Activated T-cell treated with anti-CD3 and anti-CD28 coated beads, Interleukin-2, amount 50 U/mL, for 24 hours (primary cell): ENCODE measurements around the gene LMX1A.

ENCODE experiments used
- DNase-seq: peaks from one replicate; pipeline ENCODE4 v3.0.0-alpha.2; 2020
- H3K27ac Mint-ChIP-seq: 2 replicates; pipeline ENCODE4 v1.8.0; 2020; ENCODE audit warnings: mild to moderate bottlenecking, mixed read lengths
- H3K27me3 Mint-ChIP-seq: 2 replicates; pipeline ENCODE4 v1.8.0; 2020; ENCODE audit warnings: mixed read lengths
- H3K36me3 Mint-ChIP-seq: 2 replicates; pipeline ENCODE4 v1.8.0; 2020; ENCODE audit warnings: low read depth, mixed read lengths
- H3K4me1 Mint-ChIP-seq: 2 replicates; pipeline ENCODE4 v1.8.0; 2020; ENCODE audit warnings: low read depth, mixed read lengths
- H3K4me3 Mint-ChIP-seq: 2 replicates; pipeline ENCODE4 v1.8.0; 2020; ENCODE audit warnings: mild to moderate bottlenecking, moderate library complexity, mixed read lengths
- H3K9me3 Mint-ChIP-seq: 2 replicates; pipeline ENCODE4 v1.8.0; 2020; ENCODE audit warnings: mixed read lengths

LMX1A gene

DNA sequence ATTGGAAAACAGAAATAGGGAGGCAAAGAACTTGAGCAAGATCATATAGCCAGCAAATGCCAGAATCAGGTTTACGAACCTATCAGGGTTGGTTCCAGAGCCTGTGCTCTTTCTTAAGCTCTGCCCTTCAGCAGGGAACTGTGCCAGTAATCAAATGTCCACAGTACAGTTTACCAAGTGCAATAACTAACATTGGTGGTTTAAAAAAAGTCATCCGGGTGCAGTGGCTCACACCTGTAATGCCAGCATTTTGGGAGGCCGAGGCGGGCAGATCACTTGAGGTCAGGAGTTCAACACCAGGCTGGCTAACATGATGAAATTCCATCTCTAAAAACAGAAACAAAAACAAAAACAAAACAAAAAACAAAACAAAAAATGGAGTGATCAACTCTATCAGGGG lies 182.7 kb downstream of the LMX1A start:
- H3K27me3 Mint-ChIP-seq, result peaks cover 11% of the 10 kb centered on the region
- no peak overlapping the region for H3K27ac Mint-ChIP-seq
- H3K9me3 Mint-ChIP-seq, result no peaks in the 10 kb centered on the region
- no peak overlapping the region for H3K4me3 Mint-ChIP-seq
- no peak for DNase-seq
- H3K4me1 Mint-ChIP-seq, result no peaks in the 10 kb centered on the region
- H3K36me3 Mint-ChIP-seq, result no peaks in the 10 kb centered on the region

DNA sequence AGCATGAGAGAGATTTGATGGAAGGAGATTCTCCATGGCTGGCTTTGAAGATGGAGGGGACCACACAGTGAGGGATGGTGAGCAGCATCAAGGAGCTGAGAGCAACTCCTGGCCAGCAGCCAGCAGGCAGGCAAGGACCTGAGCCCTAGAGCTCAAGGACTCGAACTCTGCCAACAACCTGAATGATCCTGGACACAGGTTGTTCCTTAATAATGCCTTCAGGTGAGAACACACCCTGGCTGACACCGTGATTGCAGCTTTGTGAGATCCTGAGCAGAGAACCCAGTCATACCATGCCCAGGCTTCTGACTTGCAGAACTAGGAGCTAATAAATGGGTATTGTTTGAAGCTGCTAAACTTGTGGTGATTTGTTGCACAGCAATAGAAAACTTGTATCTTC lies 183.1 kb downstream of the LMX1A start:
- H3K27ac Mint-ChIP-seq, result no peak overlapping the region
- H3K4me3 Mint-ChIP-seq, result no peak overlapping the region
- H3K9me3 Mint-ChIP-seq, result no peaks in the 10 kb centered on the region
- DNase-seq, result no peak
- no peaks in the 10 kb centered on the region for H3K4me1 Mint-ChIP-seq
- H3K36me3 Mint-ChIP-seq, result no peaks in the 10 kb centered on the region
- H3K27me3 Mint-ChIP-seq, result peaks cover 10% of the 10 kb centered on the region

DNA sequence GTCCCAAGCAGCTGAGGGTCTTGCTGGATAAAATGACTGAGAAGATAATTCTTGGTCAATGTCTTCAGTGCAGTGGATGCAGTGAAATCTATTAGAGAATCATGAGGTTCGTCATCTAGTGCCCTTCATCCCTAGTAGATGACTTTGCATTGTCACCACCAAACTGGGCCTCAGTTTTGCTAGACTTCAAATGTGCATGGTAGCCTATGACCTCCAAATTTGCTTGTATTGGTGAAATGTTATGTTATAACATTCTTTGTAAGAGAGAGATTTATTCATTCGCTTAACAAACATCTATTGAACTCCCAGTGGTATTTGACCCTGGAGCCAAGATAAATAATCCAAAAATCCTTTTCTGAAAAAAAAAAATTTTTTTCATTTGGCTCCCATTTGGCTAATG lies 183.8 kb downstream of the LMX1A start:
- DNase-seq, result no peak
- H3K36me3 Mint-ChIP-seq, result no peaks in the 10 kb centered on the region
- H3K4me3 Mint-ChIP-seq, result no peak overlapping the region
- H3K4me1 Mint-ChIP-seq, result no peaks in the 10 kb centered on the region
- H3K9me3 Mint-ChIP-seq, result no peaks in the 10 kb centered on the region
- H3K27ac Mint-ChIP-seq, result no peak overlapping the region
- H3K27me3 Mint-ChIP-seq, result peaks cover 10% of the 10 kb centered on the region

DNA sequence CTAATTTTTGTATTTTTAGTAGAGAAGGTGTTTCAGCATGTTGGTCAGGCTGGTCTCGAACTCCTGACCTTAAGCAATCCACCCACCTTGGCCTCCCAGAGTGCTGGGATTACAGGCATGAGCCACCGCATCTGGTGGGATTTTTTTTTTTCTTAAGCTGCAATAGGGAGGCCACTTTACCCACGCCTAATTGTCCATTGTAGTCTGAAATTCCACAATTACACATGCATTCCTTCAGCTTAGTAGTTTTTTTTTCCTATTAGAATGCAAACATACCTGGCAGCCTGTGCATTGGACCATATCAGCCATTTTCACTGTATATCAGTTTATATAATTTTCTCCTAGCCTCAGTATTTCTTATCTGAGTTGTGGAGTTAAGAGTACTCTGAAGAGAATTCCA lies 186.8 kb downstream of the LMX1A start:
- Mint-ChIP-seq H3K27ac (no peak overlapping the region), H3K9me3 (no peaks in the 10 kb centered on the region), H3K4me1 (no peaks in the 10 kb centered on the region), H3K36me3 (no peaks in the 10 kb centered on the region), H3K4me3 (no peak overlapping the region), H3K27me3 (peaks cover 10% of the 10 kb centered on the region)
- no peak for DNase-seq

DNA sequence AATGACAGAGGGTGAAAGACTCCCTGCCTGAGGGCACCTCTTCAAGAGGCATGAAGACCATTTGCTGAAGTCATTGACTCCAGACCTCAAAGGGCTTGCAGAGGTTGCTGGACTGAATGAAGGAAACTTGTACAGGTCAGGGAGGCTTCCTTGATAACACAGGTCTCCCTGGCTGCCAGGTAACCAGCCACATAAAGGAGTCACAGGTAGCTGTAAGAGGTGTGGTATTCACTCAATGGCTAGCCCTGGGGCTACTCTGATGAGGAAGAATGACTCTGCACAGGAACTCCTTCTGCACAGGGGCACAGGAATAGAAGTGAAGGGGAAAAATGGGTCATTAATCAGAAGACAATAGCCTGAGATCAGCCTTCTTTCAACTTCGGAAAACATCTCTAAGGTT lies 187.5 kb downstream of the LMX1A start:
- no peak for DNase-seq
- no peaks in the 10 kb centered on the region for H3K4me1 Mint-ChIP-seq
- no peak overlapping the region for H3K4me3 Mint-ChIP-seq
- peaks cover 10% of the 10 kb centered on the region for H3K27me3 Mint-ChIP-seq
- H3K27ac Mint-ChIP-seq, result no peak overlapping the region
- H3K9me3 Mint-ChIP-seq, result no peaks in the 10 kb centered on the region
- no peaks in the 10 kb centered on the region for H3K36me3 Mint-ChIP-seq

DNA sequence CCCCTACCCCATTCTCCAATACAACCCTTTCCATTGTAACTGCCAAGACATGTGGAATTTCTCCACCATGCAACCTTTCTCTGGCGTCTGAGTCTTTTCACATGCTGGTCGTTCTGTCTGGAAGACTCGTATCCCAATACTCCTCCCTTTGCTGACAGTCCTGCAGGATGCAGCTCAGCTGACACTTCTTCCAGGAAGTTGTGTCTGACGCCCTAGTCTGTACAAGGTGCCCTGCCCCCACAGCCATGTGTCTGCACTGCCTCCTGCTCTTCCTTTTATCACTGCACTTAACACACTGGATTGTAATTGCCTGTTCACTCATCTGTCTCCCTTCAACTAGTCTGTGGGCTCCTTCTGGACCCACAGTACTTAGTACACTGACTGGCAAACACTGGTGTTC lies 188.0 kb downstream of the LMX1A start:
- Mint-ChIP-seq H3K27ac (no peak overlapping the region), H3K4me1 (no peaks in the 10 kb centered on the region)

DNA sequence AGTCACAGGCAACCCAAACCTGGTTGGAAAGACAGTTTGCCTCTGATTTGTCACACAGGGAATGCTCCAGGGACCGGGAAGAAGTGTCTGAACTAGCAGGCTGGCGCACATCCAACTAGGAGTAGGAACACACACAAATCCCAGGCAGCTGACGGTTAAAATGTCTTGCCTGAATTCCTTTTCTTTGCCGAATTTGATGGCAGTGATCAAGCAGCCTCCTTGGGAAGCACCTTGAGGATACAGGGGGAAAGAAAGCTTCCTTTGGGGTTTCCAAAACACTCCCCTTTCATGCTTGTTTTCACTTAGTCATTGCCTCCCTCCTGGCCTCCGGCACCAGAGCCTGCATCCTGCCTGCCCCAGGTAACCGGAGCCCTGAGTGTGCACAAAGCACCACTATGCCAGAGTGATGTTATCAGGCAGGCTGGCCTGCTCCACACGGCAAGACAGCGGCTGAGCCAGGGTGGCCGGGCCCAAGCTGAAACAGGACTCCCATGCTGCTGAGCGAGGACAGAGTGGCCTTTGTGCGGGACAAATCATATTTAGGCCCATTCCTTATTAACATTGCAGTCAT lies 193.8 kb downstream of the LMX1A start:
- Mint-ChIP-seq H3K9me3 (no peaks in the 10 kb centered on the region), H3K27me3 (peaks cover 9% of the 10 kb centered on the region), H3K27ac (no peak overlapping the region), H3K36me3 (no peaks in the 10 kb centered on the region), H3K4me3 (no peak overlapping the region), H3K4me1 (no peaks in the 10 kb centered on the region)
- no peak for DNase-seq

More for the DNA sequence above, 188.0 kb downstream of the LMX1A start:
- Mint-ChIP-seq H3K36me3 (no peaks in the 10 kb centered on the region), H3K27me3 (peaks cover 10% of the 10 kb centered on the region), H3K9me3 (no peaks in the 10 kb centered on the region), H3K4me3 (no peak overlapping the region)
- no peak for DNase-seq

DNA sequence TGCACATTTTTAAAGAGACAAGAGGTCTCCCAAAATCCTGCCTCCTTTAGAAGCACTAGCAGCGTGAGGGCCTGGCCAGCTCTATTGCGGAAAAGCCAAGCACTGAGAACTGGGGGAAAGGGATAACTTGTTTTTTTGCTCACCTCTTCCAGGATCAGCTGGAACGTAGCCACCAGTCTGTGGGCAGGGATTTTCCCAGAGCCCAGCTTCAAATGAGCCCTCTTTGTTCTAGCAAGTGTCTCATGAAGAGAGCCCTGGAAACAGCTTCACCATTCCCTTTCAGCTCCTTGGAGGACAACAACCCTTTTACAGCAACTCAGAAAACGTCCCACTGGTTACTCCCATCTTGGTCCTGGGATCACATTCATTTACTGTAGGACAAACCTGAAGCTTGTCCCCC lies 195.4 kb downstream of the LMX1A start:
- Mint-ChIP-seq H3K27ac (no peak overlapping the region), H3K27me3 (peaks cover 9% of the 10 kb centered on the region), H3K36me3 (no peaks in the 10 kb centered on the region), H3K4me1 (no peaks in the 10 kb centered on the region), H3K9me3 (no peaks in the 10 kb centered on the region), H3K4me3 (no peak overlapping the region)
- DNase-seq, result no peak

DNA sequence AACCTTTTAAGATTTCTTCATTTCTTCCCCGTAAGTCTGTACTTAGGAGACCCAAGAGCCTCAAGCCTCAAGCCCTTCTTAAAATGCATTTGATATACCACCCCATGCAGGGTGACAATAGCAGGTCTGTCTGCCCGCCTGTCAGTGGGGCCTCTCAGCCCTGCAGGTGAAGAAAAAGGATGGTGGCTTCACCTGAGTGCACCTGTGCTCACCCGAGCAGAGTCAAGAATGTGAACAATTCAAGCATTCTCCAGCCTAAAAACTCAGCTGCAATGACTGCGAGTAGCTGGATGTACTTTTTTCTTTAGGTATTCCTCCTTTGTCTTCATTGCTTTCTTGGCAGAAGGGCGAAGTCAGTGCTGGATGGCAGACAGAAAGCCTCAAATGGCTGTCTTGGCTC lies 203.3 kb downstream of the LMX1A start:
- Mint-ChIP-seq H3K9me3 (no peaks in the 10 kb centered on the region), H3K4me3 (no peak overlapping the region), H3K4me1 (no peaks in the 10 kb centered on the region), H3K27ac (no peak overlapping the region), H3K27me3 (no peaks in the 10 kb centered on the region), H3K36me3 (no peaks in the 10 kb centered on the region)
- DNase-seq, result no peak

DNA sequence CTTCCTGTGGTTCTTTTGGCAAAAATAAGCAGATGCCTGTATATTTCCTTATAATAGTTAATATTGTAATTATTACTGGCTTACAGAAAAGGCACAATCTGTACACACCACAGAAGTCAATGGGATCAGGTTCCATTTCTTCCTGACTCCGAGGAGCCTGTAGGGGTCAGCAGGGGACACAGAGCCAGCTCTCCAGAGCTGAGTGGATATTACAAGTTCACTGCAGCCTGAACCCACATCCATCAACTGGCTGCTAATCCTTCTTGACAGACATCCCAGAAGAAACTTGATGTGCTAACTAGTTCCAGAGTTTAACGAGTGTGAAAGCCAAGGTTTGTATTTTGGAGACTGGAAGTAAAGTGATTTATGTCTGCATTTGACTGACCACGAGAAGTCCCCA lies 203.8 kb downstream of the LMX1A start:
- Mint-ChIP-seq H3K27me3 (no peaks in the 10 kb centered on the region), H3K4me3 (no peak overlapping the region), H3K27ac (no peak overlapping the region), H3K36me3 (no peaks in the 10 kb centered on the region), H3K4me1 (no peaks in the 10 kb centered on the region), H3K9me3 (no peaks in the 10 kb centered on the region)
- DNase-seq, result no peak

DNA sequence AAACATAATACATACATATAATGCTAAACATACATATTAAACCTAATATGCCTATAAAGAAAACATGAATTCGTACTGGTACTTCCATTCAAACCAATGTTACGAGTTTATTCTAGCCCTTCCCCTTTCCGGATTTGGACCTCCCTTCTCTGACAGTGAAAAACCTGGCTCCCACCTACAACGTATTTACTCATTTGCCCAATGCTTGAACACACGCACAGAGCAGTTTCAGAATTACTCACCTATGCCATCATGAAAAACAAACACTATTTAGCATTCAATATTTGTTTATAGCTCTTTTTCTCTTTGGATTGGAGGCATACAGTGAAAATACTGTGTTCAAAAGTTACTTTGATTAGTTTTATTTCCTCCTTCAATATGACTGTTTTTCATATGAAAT lies 204.4 kb downstream of the LMX1A start:
- no peak overlapping the region for H3K4me3 Mint-ChIP-seq
- H3K9me3 Mint-ChIP-seq, result no peaks in the 10 kb centered on the region
- DNase-seq, result no peak
- H3K4me1 Mint-ChIP-seq, result no peaks in the 10 kb centered on the region
- H3K27ac Mint-ChIP-seq, result no peak overlapping the region
- H3K36me3 Mint-ChIP-seq, result no peaks in the 10 kb centered on the region
- H3K27me3 Mint-ChIP-seq, result no peaks in the 10 kb centered on the region
